Immature natural killer cell (primary cell): ENCODE data around the gene HPS1. TPM values are rescaled to one million over a fixed set of nuclear protein-coding genes. Genes with fewer than 3 reads are reported as not detected.

Experiments used
- polyA plus RNA-seq, 3 donors: library from polyadenylated mRNA; unstranded; fragments of 300-500 nt; fragmentation: Illumina TruSeq; gene quantifications; one replicate each; pipeline ENCODE4 v1.2.3, GENCODE V29; 2021

HPS1 gene
- polyA plus RNA-seq, 3 donors from 2014 or later = 72.4 to 110 (median 85.6) TPM

Other genes starting within 250 kb of the HPS1 start
- under 1 TPM in 1 of 3 donors, not detected in 2; 0.18 TPM for gene LOXL4, start 178.7 kb downstream of the HPS1 start, polyA plus RNA-seq
- gene PYROXD2, start 31.8 kb downstream of the HPS1 start, polyA plus RNA-seq = 10 to 100 TPM in 2 of 3 donors, 1 to 10 TPM in 1; 8.5 to 21.1 (median 17.3) TPM